ENCODE results near the gene AK2. TPM values are rescaled to one million over a fixed set of nuclear protein-coding genes. Genes with fewer than 3 reads are reported as not detected.

AK2 gene
- total and polyA plus RNA-seq, 2 donors (not counting 3 experiments of a cell fraction or from before 2014, with no cell fraction given): 107 to 134 TPM

- ChIA-PET POLR2A (no interaction called here), CTCF (interaction anchor here (1.0 to 1.5 kb wide), 6 partner anchors 13 to 96 kb away, joined by 3 to 5 read pairs (median 3); no protein-coding TSS in a partner anchor)
- intact Hi-C loops (cut with micrococcal nuclease): no loop called here
- Histone ChIP-seq H3K4me2 (ENCODE audit: insufficient read depth, low read length) (no peak overlapping the region), H3K9ac (replicated peaks; ENCODE audit: extremely low read depth, insufficient read depth, low read length) (no peak overlapping the region), H3K27ac (ENCODE audit: insufficient read depth, low read depth, low read length) (no peak overlapping the region), H3K27me3 (ENCODE audit: control insufficient read depth in 2 of 2, insufficient read depth in 2 of 2, low read length in 2 of 2) (no peaks in the 10 kb centered on the region), H3K4me1 (ENCODE audit: control insufficient read depth, extremely low read depth, insufficient read depth, low read length) (peaks cover 6% of the 10 kb centered on the region), H3K9me1 (replicated peaks; ENCODE audit: control insufficient read depth, extremely low read depth, insufficient read depth, low read length) (no peaks in the 10 kb centered on the region), H2AFZ (ENCODE audit: low read depth, low read length) (no peak overlapping the region), H3K79me2 (ENCODE audit: control insufficient read depth, insufficient read depth, low read length) (peaks cover 80% of the 10 kb centered on the region), H4K20me1 (replicated peaks; ENCODE audit: control insufficient read depth, extremely low read depth, insufficient read depth, low read length) (no peaks in the 10 kb centered on the region), H3K9me3 (replicated peaks; ENCODE audit: control insufficient read depth, insufficient read depth, low read length) (no peaks in the 10 kb centered on the region), H3K4me3 (replicated peaks in 1 of 3; ENCODE audit: insufficient read depth in 1 of 3, low read depth in 1 of 3, low read length in 3 of 3) (no peak overlapping the region), H3K36me3 (ENCODE audit: control insufficient read depth in 2 of 2, extremely low read depth in 1 of 2, insufficient read depth in 2 of 2, low read length in 2 of 2) (no peaks in the 10 kb centered on the region)
- dilution Hi-C loops (cut with MboI; ENCODE audit: extremely low pct_ligation_motif_present, low sequenced_read_pairs): no loop called here
- FAIRE-seq (no peak), DNase-seq (ENCODE audit: low read depth, low spot score) (no peak)
- TF ChIP-seq POLR2AphosphoS5 (IDR thresholded peaks at IDR 0.05; ENCODE audit: insufficient read depth, low read depth, low read length) (no peak), EZH2 (IDR thresholded peaks at IDR 0.05; ENCODE audit: borderline replicate concordance, low read depth, low read length, severe bottlenecking) (no peak), GATA2 (IDR thresholded peaks at IDR 0.05; ENCODE audit: insufficient read depth, insufficient read length, low read depth, low read length) (no peak)
- TF ChIP-seq, protein P1, sequence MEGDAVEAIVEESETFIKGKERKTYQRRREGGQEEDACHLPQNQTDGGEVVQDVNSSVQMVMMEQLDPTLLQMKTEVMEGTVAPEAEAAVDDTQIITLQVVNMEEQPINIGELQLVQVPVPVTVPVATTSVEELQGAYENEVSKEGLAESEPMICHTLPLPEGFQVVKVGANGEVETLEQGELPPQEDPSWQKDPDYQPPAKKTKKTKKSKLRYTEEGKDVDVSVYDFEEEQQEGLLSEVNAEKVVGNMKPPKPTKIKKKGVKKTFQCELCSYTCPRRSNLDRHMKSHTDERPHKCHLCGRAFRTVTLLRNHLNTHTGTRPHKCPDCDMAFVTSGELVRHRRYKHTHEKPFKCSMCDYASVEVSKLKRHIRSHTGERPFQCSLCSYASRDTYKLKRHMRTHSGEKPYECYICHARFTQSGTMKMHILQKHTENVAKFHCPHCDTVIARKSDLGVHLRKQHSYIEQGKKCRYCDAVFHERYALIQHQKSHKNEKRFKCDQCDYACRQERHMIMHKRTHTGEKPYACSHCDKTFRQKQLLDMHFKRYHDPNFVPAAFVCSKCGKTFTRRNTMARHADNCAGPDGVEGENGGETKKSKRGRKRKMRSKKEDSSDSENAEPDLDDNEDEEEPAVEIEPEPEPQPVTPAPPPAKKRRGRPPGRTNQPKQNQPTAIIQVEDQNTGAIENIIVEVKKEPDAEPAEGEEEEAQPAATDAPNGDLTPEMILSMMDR (IDR thresholded peaks at IDR 0.05; ENCODE audit: extremely low read depth in 1 of 2, insufficient read depth in 1 of 2, low read depth in 1 of 2, low read length in 2 of 2): no peak
- BruUV-seq (replicated peaks): no TSS peak
Observed at GRCh38 chr1:33030575-33030974, 6.1 kb downstream of the AK2 start.

GRCh38 chr1:33029921-33030320, 6.8 kb downstream of the AK2 start:
- Histone ChIP-seq H3K9ac (replicated peaks; ENCODE audit: extremely low read depth, insufficient read depth, low read length) (no peak overlapping the region), H2AFZ (ENCODE audit: low read depth, low read length) (no peak overlapping the region), H3K27me3 (ENCODE audit: control insufficient read depth in 2 of 2, insufficient read depth in 2 of 2, low read length in 2 of 2) (no peaks in the 10 kb centered on the region), H3K9me3 (replicated peaks; ENCODE audit: control insufficient read depth, insufficient read depth, low read length) (no peaks in the 10 kb centered on the region), H3K36me3 (ENCODE audit: control insufficient read depth in 2 of 2, extremely low read depth in 1 of 2, insufficient read depth in 2 of 2, low read length in 2 of 2) (no peaks in the 10 kb centered on the region), H3K4me2 (ENCODE audit: insufficient read depth, low read length) (no peak overlapping the region), H4K20me1 (replicated peaks; ENCODE audit: control insufficient read depth, extremely low read depth, insufficient read depth, low read length) (no peaks in the 10 kb centered on the region), H3K4me1 (ENCODE audit: control insufficient read depth, extremely low read depth, insufficient read depth, low read length) (no peaks in the 10 kb centered on the region), H3K79me2 (ENCODE audit: control insufficient read depth, insufficient read depth, low read length) (peaks cover 78% of the 10 kb centered on the region), H3K4me3 (replicated peaks in 1 of 3; ENCODE audit: insufficient read depth in 1 of 3, low read depth in 1 of 3, low read length in 3 of 3) (no peak overlapping the region), H3K9me1 (replicated peaks; ENCODE audit: control insufficient read depth, extremely low read depth, insufficient read depth, low read length) (no peaks in the 10 kb centered on the region), H3K27ac (ENCODE audit: insufficient read depth, low read depth, low read length) (no peak overlapping the region)
- intact Hi-C loops (cut with micrococcal nuclease): no loop called here
- BruUV-seq (replicated peaks): no TSS peak
- DNase-seq (ENCODE audit: low read depth, low spot score): no peak
- dilution Hi-C loops (cut with MboI; ENCODE audit: extremely low pct_ligation_motif_present, low sequenced_read_pairs): no loop called here
- ChIA-PET CTCF (interaction anchor here (1.2 to 1.4 kb wide), 2 partner anchors 27 to 32 kb away, joined by 3 to 4 read pairs; no protein-coding TSS in a partner anchor), POLR2A (no interaction called here)
- TF ChIP-seq EZH2 (IDR thresholded peaks at IDR 0.05; ENCODE audit: borderline replicate concordance, low read depth, low read length, severe bottlenecking) (no peak), POLR2AphosphoS5 (IDR thresholded peaks at IDR 0.05; ENCODE audit: insufficient read depth, low read depth, low read length) (no peak), JUN (IDR thresholded peaks at IDR 0.05; ENCODE audit: borderline replicate concordance, insufficient read depth, insufficient read length, low read depth) (no peak), POLR2A (IDR thresholded peaks at IDR 0.05; ENCODE audit: low read depth, low read length) (no peak), MYC (IDR thresholded peaks at IDR 0.05; ENCODE audit: low read depth, low read length) (no peak), MAX (IDR thresholded peaks at IDR 0.05; ENCODE audit: insufficient read depth, insufficient read length) (no peak), GATA2 (IDR thresholded peaks at IDR 0.05; ENCODE audit: insufficient read depth, insufficient read length, low read depth, low read length) (no peak), FOS (IDR thresholded peaks at IDR 0.05; ENCODE audit: borderline replicate concordance, insufficient read depth, low read length) (no peak)
- TF ChIP-seq, protein P1 (IDR thresholded peaks at IDR 0.05; ENCODE audit: extremely low read depth in 1 of 2, insufficient read depth in 1 of 2, low read depth in 1 of 2, low read length in 2 of 2): no peak
- no peak for FAIRE-seq
